Measurements from ENCODE around the gene BSN.
"Not testable (repeated sequence)": the region's sequence is repeated elsewhere in the genome, so short reads cannot be mapped to it uniquely, and the experiment has no call there.

DNA sequence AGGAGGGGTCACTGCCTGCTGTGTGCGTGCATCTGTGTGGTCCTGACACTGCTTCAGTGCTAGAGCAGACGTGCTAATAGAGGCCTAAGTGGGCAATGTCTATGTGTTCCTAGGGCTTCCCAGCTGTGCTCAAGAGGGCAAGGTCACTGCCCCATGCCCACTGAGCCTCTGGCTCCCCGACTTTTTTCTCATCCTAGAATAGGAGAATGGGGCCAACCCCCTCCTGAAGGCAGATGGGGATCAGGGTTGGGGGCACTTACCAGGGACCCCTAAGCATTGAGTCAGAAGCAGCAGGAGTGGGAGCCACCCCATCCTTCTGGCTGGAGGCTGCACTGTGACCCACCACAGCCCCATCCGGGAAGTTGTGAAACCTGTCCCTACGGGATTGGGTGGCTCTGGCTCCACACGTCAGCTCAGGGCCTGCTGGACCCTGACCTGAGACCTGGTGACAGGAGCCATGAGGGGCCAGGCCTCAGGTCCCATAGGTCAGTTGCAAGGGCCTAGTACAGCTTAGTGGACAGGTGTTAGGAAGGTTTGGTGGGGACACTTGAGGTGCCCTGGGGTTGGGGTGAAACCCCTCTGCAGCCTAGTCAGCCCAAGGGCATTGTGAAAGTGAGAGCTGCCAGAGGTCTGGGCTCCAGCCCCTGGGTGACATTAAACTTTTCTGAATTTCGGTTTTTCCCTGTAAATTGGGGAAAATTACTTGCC, 134.2 kb downstream of the BSN start:
- TF ChIP-seq EZH2 (IDR thresholded peaks at IDR 0.05; ENCODE audit: borderline replicate concordance, low read length), result not testable (repeated sequence)
- TF ChIP-seq, protein P1, sequence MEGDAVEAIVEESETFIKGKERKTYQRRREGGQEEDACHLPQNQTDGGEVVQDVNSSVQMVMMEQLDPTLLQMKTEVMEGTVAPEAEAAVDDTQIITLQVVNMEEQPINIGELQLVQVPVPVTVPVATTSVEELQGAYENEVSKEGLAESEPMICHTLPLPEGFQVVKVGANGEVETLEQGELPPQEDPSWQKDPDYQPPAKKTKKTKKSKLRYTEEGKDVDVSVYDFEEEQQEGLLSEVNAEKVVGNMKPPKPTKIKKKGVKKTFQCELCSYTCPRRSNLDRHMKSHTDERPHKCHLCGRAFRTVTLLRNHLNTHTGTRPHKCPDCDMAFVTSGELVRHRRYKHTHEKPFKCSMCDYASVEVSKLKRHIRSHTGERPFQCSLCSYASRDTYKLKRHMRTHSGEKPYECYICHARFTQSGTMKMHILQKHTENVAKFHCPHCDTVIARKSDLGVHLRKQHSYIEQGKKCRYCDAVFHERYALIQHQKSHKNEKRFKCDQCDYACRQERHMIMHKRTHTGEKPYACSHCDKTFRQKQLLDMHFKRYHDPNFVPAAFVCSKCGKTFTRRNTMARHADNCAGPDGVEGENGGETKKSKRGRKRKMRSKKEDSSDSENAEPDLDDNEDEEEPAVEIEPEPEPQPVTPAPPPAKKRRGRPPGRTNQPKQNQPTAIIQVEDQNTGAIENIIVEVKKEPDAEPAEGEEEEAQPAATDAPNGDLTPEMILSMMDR (IDR thresholded peaks at IDR 0.05; ENCODE audit: low read length), result not testable (repeated sequence)

All from OCI-LY1 (cell line).